ENCODE results near the gene NAT9.

The NAT9 gene

DNA sequence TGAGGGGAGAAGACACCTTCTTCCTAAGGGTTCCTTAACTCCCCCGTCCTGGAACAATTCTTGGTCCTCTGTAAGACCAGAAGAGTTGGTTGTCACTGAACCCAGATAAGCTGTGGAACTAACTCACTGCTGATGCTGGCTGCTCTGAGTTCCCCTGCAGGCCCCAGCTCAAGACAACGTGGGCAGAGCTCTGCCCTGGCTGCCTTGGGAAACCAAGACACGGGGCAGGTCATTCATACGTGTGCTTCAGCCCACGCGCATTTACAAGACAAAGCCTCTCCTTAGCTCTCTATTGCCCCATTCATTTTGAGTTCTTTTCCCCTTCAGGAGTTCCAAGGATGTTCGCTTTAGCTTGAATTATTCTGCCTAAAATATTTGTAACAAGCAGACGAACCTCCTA, 3.4 kb upstream of the NAT9 start:
- no peak for DNase-seq

DNA sequence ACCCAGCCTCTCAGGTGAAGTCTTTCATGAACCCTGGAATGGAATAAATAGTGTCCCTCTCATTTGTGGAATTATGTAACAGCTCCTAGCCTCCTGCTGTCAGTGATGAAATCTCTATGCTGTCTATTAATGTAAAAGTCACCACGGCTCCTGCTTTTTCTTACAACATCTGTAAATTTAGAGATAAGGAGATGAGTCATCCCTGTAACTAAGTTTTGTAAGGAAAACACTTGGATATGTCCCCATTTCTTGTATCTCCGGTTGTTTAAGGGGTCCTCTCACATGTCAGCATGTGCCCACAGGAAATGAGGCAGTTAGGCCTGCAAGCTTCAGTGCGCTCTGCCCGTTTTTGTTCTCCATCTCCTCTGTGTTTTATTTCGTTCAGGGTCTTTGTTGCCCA, 2.8 kb upstream of the NAT9 start:
- no peak for DNase-seq

DNA sequence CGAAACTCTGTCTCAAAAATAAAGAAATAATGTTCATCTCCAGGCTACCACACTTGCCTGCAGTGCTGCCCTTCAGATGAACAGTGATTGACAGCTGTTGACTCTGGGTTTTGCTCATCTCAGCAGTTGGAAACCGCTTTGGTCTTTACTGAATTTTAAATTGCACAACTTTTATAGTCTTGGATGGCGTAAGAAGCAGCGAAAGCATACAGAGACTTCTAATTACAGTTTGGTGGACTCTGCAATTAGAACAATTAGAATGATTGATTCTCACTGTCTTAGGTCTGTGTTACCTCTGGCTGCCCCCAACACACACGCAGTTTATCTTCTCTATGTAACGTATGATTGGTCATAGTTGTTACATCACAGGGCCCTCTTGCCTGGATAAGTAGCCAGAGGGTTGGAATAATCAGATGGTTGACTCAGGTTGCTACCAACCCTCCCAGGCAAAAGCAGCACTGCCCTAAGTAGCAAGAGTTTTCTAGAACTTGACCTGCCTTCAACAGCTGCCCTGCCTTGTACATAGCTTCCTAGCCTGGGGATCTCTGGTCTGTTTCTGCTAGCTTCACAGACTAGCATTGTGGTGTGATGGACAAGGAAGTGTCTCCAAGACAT, 1.9 kb upstream of the NAT9 start:
- no peak for DNase-seq

DNA sequence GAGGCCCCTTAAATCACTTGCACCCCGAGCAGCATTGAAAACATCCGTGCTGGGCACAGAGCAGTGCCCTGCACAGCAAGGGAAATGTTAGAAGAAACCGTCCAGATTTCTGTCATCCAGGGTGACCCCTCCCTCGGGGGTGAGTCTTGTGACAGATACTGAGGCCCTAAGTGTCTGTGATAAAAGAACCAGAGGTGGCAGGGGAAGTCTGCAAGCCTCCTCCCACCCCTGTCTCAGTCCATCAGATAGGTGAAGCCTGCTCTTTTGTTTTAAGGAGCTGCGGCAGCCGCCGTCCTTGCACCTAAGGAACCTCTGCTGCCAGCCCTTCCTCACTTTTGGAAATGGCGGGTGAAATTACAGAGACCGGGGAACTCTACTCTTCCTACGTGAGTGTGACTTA, 845 bp upstream of the NAT9 start:
- no peak for DNase-seq

DNA sequence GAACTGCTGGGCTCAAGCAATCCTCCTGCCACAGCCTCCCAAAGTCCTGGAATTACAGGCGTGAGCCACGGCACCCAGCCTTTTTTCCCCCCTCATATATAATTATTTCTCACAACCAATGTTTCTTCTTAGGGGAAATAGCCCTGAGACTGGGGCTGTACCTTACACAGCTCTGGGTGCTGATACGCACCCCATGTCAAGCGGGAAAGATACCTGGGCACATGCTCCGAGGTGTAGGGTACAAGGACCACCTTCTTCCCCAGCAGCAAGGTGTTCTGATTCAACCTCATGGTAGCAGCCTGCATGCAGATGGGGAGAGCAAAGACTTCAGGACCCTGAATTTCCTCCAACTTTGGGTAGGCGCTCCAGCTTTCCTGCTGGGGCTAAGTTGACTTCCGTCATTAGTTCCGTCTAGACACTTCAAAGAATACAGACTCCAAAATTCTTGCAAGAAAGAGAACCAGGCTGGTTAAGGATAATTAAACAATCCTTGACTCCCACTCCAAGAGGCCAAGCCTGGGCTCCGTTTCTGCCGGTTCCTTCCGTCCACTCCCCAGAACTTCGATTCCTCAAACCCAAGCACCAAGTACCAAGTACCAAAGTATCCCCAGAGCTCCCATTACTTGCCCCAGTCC, 619 bp downstream of the NAT9 start:
- no peak for DNase-seq

DNA sequence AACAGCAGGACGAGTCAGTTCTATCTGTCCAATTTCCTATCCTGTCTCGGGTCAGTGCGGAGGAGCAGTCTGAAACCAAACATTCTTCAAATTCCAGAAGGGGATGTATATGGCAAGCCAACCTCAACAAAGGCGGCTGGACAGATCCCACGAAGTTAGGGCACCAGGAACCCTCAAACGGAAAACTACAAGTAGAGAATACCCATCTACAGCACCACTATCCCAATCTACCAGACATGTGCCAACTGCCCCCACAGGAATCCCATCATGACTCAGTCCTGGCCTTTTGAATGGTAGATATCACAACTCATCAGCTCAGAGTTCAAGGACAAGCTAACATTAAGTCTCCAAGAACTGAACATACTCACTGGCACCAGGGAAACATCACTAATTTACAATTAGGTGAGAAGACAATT, 2.3 kb downstream of the NAT9 start:
- DNase-seq: no peak

DNA sequence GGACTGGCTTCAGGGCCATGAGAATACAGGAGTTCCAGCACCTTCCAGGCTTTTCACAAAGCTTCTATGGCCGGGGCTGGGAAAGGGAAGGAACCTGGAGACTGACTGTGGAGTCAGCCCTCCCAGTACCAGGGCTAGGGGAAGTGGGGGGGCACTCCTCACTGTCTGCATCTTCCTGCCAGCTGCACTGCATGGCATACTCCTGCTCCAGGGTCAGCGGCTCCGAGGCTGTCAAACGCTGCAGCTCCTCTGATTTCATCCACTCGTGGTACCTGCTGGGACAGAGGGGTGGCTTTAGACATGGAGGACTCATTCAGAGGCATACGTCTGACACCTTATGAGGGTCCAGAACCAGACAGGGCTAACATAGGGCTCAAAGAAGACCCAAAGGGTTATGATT, 2.7 kb downstream of the NAT9 start:
- DNase-seq: no peak

DNA sequence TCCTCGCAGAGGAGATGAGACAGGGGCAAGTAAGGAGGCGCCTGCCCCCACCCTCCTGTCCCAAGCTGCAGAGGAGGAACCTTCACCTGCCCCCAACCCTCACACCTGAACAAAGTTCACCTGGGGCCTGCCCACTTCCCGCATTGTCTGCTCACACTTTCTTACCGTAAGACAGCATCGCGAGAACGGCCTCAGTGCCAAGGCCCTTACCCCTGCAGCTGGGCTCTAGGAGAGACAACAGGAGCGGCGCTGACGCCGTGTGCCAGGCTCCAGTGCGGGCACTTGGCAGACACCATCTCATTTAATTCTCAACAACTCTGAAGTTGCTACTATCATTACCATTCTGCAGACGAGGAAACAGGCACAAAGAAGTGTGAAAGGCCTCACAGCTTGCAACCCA, 4.1 kb downstream of the NAT9 start:
- DNase-seq: no peak

DNA sequence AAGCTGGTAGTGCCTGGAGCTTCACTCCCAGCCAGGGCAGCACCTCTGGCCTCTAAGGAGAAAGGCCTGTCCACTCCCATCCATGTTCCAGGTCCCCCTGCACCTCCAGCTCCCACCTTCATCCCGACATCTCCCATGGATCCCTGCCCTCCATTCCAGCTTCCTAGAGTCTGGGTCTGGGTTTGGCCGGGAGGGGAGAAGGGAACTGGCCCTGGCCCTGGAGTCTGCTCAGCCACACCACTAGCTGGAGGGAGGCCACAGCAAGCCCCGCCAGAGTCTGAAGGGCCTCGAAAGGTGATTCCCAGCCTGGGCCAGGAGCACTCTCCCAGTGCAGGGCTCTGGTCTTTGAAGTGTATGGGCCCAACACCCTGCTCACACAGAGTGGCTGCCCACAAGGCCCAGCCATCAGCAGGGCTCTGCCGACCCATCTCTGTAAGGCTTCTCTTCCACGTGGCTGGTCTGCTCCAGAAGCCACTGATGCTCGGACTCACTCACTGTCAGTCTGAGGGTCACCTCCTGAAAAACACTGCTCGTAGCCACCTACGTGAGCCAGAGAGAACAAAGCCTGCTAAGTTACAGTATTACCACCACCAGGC, 4.7 kb downstream of the NAT9 start:
- DNase-seq: no peak

DNA sequence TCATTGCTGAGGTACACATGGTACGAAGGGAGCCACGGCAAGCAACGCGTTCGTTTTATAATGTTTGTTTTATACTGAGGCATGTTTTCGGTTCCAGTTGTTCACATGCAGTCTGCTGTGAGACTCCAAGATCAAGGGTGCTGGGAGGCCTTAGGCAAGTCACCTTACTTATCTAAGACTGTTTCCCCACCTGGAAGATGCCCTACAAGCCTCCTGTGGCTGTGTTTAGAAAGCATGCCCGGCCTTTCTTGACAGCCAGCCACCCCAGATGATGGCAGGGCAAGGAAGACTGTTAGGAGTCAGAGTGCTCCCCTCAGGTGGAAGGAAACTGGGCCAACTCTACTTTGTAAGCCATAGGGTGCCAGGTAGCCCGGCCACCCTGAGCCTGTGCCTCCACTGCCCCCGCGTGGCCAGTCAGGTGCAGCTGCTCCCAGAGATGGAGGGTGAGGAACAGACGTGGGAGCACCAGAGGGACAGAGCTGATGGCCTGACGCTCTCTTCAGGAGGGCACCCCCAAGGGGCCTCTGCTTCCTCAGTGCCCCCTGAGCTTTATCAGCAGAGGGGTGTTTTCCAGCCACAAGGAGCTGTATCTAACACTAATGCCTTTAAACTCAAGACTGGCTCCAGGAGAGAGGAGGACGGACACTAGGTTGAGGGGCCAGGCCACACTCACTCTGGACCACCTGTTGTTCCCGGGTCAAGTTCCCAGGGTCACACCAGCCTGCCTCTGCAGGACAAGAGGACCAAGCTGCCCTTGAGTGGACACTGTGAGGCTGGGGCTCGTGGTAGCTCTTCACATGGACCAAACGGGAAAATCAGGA, 5.4 kb downstream of the NAT9 start:
- DNase-seq: peak; percentile 57 to 62

DNA sequence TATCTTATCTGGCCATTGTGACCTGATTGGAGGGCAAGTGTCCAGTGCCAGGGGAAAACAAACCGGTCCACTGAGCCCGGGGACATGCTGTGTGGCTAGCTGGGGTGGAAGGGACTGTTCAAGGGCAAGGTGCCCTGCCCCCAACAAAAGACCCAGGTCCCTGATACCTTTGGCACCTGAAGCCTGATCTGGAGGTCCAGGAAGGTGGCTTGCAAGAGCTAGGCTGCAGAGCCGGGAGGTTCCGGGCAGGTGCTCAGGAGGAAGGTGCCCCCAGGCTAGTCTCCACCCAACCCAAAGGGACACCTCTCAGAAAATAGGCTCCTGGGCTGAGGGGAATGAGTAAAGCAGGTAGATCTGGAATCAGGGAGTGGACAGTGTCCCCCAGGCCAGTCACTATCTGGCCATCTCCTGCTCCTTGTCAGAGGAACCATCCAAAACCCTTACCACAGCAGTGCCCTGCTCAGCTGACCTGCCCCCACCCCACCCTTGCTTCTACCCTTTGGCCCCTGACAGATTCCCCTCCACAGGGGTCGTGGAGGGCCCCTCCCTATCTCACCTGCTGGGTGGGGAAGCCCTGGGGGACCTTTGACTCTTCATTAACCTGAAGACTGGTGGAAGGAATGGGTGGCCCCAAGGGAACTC, 6.2 kb downstream of the NAT9 start:
- DNase-seq: no peak

DNA sequence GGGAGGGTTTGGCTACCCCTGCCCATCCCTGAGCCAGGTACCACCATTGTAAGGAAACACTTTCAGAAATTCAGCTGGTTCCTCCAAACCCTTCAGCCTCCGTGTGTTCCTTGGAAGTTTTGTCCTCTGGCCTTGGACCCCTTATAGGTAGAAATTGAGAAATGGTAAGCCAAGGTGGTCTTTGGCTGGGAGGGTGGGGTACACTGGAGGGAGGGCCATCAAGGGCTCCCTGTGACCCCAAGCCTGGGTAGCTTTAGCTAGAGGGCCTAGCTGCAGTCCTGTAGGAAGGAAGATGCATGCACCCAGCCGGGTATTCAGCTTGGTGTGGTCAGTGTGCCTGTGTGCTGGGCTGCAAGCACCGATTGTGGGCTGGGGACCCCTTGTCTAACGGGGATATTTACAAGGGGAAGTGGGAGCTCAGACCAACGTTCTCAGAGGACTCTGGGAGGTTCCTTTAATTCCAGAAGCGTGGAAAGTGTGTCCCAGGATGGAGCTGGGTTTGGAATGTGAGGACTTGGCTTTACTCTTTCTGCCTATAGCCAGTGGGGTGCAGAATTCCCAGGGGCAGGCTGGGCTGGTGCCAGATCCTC, 6.8 kb downstream of the NAT9 start:
- no peak for DNase-seq

DNA sequence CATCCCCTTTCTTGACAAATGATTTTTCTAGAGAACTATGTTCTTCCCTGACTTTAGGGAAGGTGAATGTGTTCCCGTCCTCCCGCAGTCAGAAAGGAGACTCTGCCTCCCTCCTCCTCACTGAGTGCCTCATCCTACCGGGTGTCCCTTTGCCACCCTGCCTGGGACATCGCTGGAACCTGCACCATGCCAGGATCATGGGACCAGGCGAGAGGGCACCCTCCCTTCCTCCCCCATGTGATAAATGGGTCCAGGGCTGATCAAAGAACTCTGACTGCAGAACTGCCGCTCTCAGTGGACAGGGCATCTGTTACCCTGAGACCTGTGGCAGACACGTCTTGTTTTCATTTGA, 7.4 kb downstream of the NAT9 start:
- no peak for DNase-seq

DNA sequence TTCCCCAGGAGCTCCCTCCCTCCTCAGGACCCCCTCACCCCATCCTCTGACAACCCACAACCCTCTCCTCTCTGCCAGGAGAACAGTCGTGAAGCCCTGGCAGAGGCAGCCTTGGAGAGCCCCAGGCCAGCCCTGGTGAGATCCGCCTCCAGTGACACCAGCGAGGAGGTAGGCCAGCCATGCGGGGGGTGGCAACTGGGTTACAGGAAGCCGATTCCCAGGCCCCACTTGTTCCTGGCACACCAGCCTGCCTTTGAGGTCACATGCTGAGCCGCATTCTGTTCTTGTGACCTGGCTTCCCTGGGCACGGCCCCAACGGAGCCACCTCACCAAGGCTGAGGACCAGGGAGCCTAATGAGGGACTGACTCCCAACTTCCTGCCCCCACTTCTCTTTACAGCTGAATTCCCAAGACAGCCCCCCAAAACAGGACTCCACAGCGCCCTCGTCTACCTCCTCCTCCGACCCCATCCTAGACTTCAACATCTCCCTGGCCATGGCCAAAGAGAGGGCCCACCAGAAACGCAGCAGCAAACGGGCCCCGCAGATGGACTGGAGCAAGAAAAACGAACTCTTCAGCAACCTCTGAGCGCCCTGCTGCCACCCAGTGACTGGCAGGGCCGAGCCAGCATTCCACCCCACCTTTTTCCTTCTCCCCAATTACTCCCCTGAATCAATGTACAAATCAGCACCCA, 7.9 kb downstream of the NAT9 start:
- no peak for DNase-seq

DNA sequence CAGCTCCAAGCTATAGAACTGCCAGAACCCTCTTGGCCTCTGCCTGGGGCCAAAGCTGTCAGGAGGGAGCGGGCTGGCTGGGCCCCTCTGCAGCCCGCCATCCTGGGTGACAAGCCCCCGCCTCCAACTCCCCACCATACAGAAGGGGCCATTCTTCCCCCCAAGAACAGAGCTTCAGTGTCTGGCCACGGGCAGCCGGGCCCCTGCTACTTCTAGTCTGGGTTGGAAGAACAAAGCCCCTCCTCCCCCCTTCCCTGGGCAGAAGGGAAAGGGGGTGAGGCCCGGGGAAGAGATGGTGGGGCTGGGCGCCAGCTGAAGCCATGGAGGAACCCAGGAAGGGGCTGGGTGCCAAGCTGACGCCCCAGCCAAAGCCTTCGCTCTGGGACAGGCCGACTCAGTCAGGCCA, 9.0 kb downstream of the NAT9 start:
- DNase-seq: no peak

DNA sequence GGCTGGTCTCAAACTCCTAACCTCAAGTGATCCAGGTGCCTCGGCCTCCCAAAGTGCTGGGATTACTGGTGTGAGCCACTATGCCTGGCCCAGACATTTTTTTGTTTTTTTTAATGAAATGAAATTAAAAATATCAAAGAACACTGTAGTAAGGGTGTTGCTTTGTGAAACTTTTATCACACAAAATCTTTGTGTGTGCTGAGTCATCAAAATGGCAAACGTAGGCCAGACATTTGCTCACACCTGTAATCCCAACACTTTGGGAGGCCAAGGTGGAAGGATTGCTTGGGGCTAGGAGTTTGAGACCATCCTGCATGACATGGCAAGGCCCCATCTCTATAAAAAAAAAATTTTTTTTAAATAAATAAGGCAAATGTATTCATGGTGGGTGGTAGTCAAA, 9.7 kb downstream of the NAT9 start:
- DNase-seq: no peak

DNA sequence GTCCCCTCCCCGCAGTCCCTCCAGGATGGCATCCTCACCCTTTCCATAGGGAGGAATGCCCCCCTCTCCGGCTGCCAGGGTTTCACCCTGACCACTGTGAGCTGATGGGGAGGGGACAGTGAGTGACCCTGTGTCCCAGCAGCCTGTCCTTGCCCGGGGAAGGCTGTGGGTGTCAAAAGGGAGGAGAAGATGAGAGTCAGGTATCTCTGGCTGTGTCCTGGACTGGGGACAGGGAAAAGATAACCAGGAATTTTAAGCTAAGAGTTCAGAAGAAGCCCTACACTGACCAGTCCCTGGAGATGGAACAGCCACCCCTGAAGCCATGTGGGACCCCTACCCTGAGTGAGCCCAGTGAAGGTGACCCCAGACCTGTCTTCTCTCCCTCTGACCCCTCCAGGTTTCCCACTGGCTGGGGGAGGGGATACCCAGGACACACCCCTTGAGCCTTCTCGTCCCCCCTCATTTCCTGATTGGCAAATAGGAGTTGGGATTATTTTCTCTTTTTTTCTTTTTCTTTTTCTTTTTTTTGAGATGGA, 11.3 kb downstream of the NAT9 start:
- DNase-seq: no peak

DNA sequence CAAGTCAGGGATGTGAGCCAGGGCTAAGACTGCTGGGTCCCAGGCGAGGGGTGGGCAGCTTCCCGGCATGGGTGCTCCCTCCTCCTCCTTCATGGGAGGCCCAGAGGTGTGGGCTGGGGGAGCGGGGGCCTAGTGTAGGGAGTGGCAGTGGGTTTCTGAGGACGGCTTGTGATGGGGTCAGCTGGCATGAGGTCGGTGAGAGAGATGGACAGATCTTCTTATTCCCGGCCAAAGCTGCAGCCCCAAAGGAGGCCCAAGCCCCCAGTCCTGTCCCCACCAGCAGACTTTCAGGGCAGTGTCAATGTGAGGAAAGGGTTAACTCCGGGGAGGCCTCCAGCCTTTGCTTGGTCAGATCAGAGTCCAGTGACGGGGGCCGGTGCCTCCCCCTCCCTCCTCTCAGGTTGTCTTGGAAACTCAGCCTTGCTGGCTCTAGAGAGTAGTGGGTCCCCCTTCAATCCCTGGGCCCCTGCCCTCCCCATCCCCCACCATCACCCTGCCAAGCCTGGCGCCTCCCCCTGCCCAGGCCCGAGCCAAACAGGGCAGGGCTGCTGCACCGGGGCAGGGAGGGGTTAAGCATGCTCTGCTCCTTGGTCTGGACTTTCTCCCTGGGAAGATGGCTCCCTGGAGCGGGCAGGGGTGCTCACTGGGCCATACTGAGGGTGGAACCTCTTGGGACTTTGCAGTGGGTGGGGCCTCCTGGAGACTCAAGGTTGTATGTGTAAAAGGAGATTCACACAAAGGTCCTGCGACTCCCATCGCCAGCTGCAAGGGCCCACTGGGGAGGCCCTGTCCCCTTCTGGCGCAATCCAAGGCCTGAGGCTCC, 12.4 kb downstream of the NAT9 start:
- no peak for DNase-seq

DNA sequence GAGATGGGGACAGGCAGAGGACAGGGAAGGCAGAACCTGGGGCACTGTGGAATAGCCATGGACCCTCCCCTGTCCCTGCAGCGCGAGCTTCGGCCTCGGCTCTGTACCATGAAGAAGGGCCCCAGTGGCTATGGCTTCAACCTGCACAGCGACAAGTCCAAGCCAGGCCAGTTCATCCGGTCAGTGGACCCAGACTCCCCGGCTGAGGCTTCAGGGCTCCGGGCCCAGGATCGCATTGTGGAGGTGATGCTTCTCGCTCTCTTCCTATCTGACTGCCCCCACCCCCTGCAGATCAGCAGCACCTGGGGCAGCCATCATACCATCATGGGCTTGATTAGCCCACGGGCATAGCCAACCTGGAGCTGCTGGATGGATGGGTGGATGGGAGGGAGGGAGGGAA, 14.2 kb downstream of the NAT9 start:
- no peak for DNase-seq

DNA sequence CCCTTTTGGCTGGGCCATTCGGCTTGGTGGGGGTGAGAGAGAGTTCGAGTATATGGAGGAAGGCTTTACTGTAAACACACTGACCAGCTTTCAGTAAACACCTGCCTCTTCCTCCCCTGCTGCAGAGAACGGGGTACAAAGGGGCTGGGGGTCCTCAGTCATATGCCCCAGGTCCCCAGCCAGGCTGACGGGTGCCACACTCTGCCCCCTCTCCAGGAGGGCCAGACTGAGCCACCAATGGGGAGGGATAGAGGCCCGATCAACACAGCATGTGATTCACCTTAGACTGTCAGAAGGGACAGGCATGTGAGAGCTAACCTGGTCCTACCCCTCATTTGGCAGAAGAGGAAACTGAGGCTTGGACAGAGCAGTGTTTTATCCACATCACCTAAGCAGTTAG, 14.7 kb downstream of the NAT9 start:
- no peak for DNase-seq

DNA sequence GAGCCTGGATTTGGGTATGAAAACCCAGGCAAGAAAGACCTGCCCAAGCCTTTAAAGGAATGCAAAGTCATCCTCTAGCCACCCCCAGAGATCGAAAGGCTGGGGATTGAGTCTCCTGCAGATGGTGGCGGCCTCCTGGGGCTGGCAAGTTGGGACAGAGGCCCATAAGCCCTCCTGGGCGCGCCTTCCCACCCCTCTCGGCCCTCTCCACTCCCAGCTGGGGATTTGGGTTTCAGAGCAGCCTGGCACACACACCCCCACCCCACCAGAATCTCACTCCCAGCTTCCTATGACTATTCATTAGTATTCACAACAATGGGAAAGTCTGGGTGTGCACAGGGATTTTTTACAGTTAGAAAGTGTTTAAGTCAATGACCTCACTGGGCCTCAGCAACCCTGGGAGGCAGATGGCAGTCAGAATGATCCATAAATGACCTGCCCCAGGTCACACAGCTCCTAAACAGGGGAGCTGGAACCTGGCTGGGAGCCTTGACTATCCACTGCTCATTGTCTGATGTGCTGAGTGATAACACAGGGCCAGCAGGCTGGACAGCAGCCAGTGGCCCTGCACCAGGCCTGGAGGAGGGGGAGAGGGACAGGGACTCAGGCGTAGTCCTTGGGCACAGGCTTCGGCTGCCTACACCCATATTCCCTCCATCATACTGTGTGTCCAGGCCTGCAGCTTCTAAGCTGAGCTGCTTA, 15.6 kb downstream of the NAT9 start:
- DNase-seq: no peak

Data from stimulated activated CD4-positive, alpha-beta T cell treated with anti-CD3 and anti-CD28 coated beads, Interleukin-2, amount 100 ng/mL, for 48 hours (primary cell).